ENCODE data around the gene COX4I2. TPM values are rescaled to one million over a fixed set of nuclear protein-coding genes. Genes with fewer than 3 reads are reported as not detected.

Gene COX4I2
- total RNA-seq, 4 donors from 2014 or later, result not detected

- Histone ChIP-seq H3K27ac (peak overlapping the region; percentile 16 to 83 (median 56)), H3K4me1 (peaks cover 11 to 55% (median 23%) of the 10 kb centered on the region in 4 donors), H3K27me3 (no peaks in the 10 kb centered on the region), H3K36me3 (no peaks in the 10 kb centered on the region), H3K9me3 (no peaks in the 10 kb centered on the region), H3K4me3 (no peak overlapping the region)
- no peak for TF ChIP-seq POLR2AphosphoS5 (IDR thresholded peaks at IDR 0.05)
- TF ChIP-seq POLR2A (IDR thresholded peaks at IDR 0.05), result no peak
- no peak for TF ChIP-seq EP300 (IDR thresholded peaks at IDR 0.05; ENCODE audit: low read depth)
- no peak for TF ChIP-seq CTCF (IDR thresholded peaks at IDR 0.05)
- intact Hi-C loops (cut with DNase I; ENCODE audit: low total_unique reads), result no loop called here
- DNase-seq, result no peak
- in situ Hi-C loops (cut with MboI; ENCODE audit: low pct_ligation_motif_present in 1 of 4, low pct_unique_long_range_greater_than_20kb in 1 of 4, low sequenced_read_pairs in 3 of 4), result no loop called here
- 70% methylated on average over 4 of the region's 4 CpGs; no CpG with 5 or more reads in 1 of the 2 donors for WGBS, 2 donors (ENCODE audit: low coverage in 1 of 2)
Observed at GRCh38 chr20:31693987-31694661, 56.4 kb downstream of the COX4I2 start.

Small RNA genes within 50 kb of the gene (small RNA-seq; reads per million reads assigned to genes)
- 0 to 0.42 (median 0) reads per million in 4 donors for gene MIR3193

Other genes starting within 250 kb of the COX4I2 start
- not detected for gene DEFB119, start 247.3 kb upstream of the COX4I2 start, total RNA-seq
- not detected for gene DEFB121, start 231.7 kb upstream of the COX4I2 start, total RNA-seq
- not detected for gene DEFB123, start 197.3 kb upstream of the COX4I2 start, total RNA-seq
- not detected for gene DEFB124, start 162.8 kb upstream of the COX4I2 start, total RNA-seq
- 1 to 10 TPM in 2 of 4 donors, under 1 TPM in 1, not detected in 1; 0.80 to 1.8 (median 1.3) TPM for gene REM1, start 162.6 kb upstream of the COX4I2 start, total RNA-seq
- 10 to 100 TPM; 38.4 to 86.0 (median 63.4) TPM for gene HM13, start 123.5 kb upstream of the COX4I2 start, total RNA-seq
- 1,000 to 10,000 TPM in 1 of 4 donors, 100 to 1,000 TPM in 3; 516 to 1,015 (median 933) TPM for gene ID1, start 32.6 kb upstream of the COX4I2 start, total RNA-seq
- gene BCL2L1, start 85.0 kb downstream of the COX4I2 start, total RNA-seq, result 100 to 1,000 TPM in 3 of 4 donors, 10 to 100 TPM in 1; 98.6 to 151 (median 107) TPM
- gene TPX2, start 101.4 kb downstream of the COX4I2 start, total RNA-seq, result 10 to 100 TPM in 2 of 4 donors, 1 to 10 TPM in 2; 3.2 to 15.7 (median 7.8) TPM
- under 1 TPM in 1 of 4 donors, not detected in 3; 0.16 TPM for gene MYLK2, start 181.4 kb downstream of the COX4I2 start, total RNA-seq
- gene FOXS1, start 207.7 kb downstream of the COX4I2 start, total RNA-seq, result under 1 TPM in 1 of 4 donors, not detected in 3; 0.55 TPM
- 1 to 10 TPM in 1 of 4 donors, not detected in 3; 1.1 TPM for gene DUSP15, start 232.6 kb downstream of the COX4I2 start, total RNA-seq
- not detected for gene TTLL9, start 232.7 kb downstream of the COX4I2 start, total RNA-seq

Measured in transverse colon (tissue), 4 donors.